Natural killer cell (primary cell): ENCODE data around the gene ZACN. TPM values are rescaled to one million over a fixed set of nuclear protein-coding genes. Genes with fewer than 3 reads are reported as not detected.

ENCODE experiments used
- ATAC-seq, 3 donors: fragments of 150-1000 bp in 2 of 3; fragments of 200-7000 bp in 1 of 3; cut with Tn5 transposase; 1 replicate in 1 of 3; 2 replicates in 2 of 3; pipeline ENCODE4 v1.10.0; 2021; ENCODE audit warnings: mild to moderate bottlenecking in 2 of 3, moderate library complexity in 2 of 3
- DNase-seq, 2 donors: peaks; one replicate each; pipeline versions ENCODE4 v3.0.0 to v3.0.0-alpha.2; 2013 to 2021; ENCODE audit warnings: mixed read lengths in 1 of 2
- H3K27ac ChIP-seq: one replicate; pipeline ENCODE4 v1.5.1; 2013; ENCODE audit warnings: mild to moderate bottlenecking, low read length
- H3K27me3 ChIP-seq: one replicate; pipeline ENCODE4 v1.6.1; 2013; ENCODE audit warnings: low read length; ENCODE audit not compliant: control insufficient read depth, insufficient read depth
- H3K36me3 ChIP-seq: one replicate; pipeline ENCODE4 v1.6.1; 2013; ENCODE audit warnings: low read length; ENCODE audit not compliant: control insufficient read depth, insufficient read depth
- H3K4me1 ChIP-seq: one replicate; pipeline ENCODE4 v1.6.1; 2013; ENCODE audit warnings: low read length; ENCODE audit not compliant: control insufficient read depth, insufficient read depth
- H3K4me3 ChIP-seq: one replicate; pipeline ENCODE4 v1.5.1; 2013; ENCODE audit warnings: low read length
- H3K9me3 ChIP-seq: one replicate; pipeline ENCODE4 v1.6.1; 2013; ENCODE audit warnings: low read length; ENCODE audit not compliant: control insufficient read depth, insufficient read depth
- H3K27ac Mint-ChIP-seq, 2 donors: one replicate each; pipeline ENCODE4 v1.8.0; 2022; ENCODE audit warnings: mild to moderate bottlenecking in 2 of 2, mixed read lengths in 2 of 2, moderate library complexity in 1 of 2
- H3K27me3 Mint-ChIP-seq, 2 donors: one replicate each; pipeline ENCODE4 v1.8.0; 2022; ENCODE audit warnings: low read depth in 2 of 2, mixed read lengths in 2 of 2
- H3K36me3 Mint-ChIP-seq: one replicate; pipeline ENCODE4 v1.8.0; 2022; ENCODE audit warnings: mixed read lengths
- H3K4me1 Mint-ChIP-seq, 2 donors: one replicate each; pipeline ENCODE4 v1.8.0; 2022; ENCODE audit warnings: mixed read lengths in 2 of 2
- H3K4me3 Mint-ChIP-seq: one replicate; pipeline ENCODE4 v1.8.0; 2022; ENCODE audit warnings: mild to moderate bottlenecking, moderate library complexity, mixed read lengths
- H3K9me3 Mint-ChIP-seq, 2 donors: one replicate each; pipeline ENCODE4 v1.8.0; 2022; ENCODE audit warnings: mixed read lengths in 2 of 2
- CTCF ChIP-seq: fragments of 200-600 bp; IDR thresholded peaks from one replicate; pipeline ENCODE4 v1.8.0; 2022; ENCODE audit warnings: antibody characterized with exemption
- WGBS: methylation state at CpG from one replicate; pipeline ENCODE4 v1.1.7; 2013; ENCODE audit warnings: missing lambda C conversion rate; ENCODE audit not compliant: insufficient coverage; 5-methylcytosine and 5-hydroxymethylcytosine counted together
- intact Hi-C: fragments of 100-400 bp; cut with micrococcal nuclease; formaldehyde crosslinking; loops from one replicate; pipeline ENCODE4 v1.14.2; 2022
- total RNA-seq, 4 donors: library from RNA; stranded (reverse); fragments of 120-200 nt in 1 of 4; gene quantifications; one replicate each; pipeline versions ENCODE4 v1.2.3 to v1.2.4, GENCODE V29; 2013 to 2022

Gene ZACN
- total RNA-seq, 3 donors from 2014 or later (not counting 1 experiment from before 2014, with no cell fraction given), result 0.28 to 0.80 (median 0.50) TPM

DNA sequence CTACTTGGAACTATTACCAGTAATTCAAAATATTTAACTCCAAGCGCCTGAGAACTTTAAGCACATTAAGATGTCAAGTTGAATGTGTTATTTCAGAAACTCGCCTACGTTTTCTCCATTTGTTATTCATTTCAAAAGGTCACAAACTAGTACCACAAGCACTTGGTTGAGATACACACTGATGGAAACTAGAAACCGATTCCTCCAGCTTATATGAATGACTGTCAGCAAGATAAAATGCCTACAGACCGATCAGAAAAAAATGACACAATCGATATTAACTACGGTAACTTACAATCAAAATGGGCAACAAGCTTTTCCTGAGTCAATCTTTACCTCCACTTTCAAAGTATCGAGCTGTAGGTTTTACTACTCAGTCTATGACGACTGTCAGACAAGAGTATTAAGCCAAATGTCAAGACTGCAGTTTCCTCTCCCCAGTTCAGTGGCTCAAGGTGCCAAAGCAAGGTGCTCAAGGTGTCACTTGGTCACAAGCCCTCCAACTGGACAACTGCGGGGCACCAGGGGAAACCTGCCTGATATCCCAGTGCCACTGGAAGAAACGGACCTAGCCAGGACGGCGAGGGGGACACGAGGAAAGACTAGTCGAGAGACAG lies 7.3 kb upstream of the ZACN start:
- DNase-seq (peak in 1 of 2 donors; percentile 50), ATAC-seq (peak; percentile 9 to 14 (median 12))
- no peaks in the 10 kb centered on the region for H3K9me3 ChIP-seq
- intact Hi-C loops, result no loop called here
- H3K9me3 Mint-ChIP-seq, result no peaks in the 10 kb centered on the region
- H3K4me1 ChIP-seq, result peaks cover 25% of the 10 kb centered on the region
- WGBS, result 13% methylated on average over 14 of the region's 15 CpGs
- H3K36me3 Mint-ChIP-seq, result no peaks in the 10 kb centered on the region
- peaks cover 11% of the 10 kb centered on the region for H3K36me3 ChIP-seq
- peak overlapping the region; percentile 92 to 95 for H3K27ac Mint-ChIP-seq
- peaks cover 10 to 27% of the 10 kb centered on the region in 2 donors for H3K4me1 Mint-ChIP-seq
- peak overlapping the region; percentile 69 for H3K27ac ChIP-seq
- no peak for TF ChIP-seq CTCF
- H3K4me3 Mint-ChIP-seq, result peak overlapping the region; percentile 96
- peaks cover 20 to 22% of the 10 kb centered on the region in 2 donors for H3K27me3 Mint-ChIP-seq
- peak overlapping the region; percentile 58 for H3K4me3 ChIP-seq
- H3K27me3 ChIP-seq, result peaks cover 25% of the 10 kb centered on the region

GRCh38 chr17:76072148-76072858 lies 6.7 kb upstream of the ZACN start, which contains the start of gene SRP68:
TSS of gene SRP68 (minus strand) at chr17:76072517. CDS start at chr17:76072491, 26 bp downstream.
- under 1% methylated on average over 57 of the region's 57 CpGs for WGBS
- no peaks in the 10 kb centered on the region for H3K36me3 Mint-ChIP-seq
- peak within 1 kb of the TSS; percentile 96 for H3K4me3 Mint-ChIP-seq
- TF ChIP-seq CTCF, result no peak
- H3K27me3 Mint-ChIP-seq, result peaks cover 26 to 29% of the 10 kb centered on the region in 2 donors
- Histone ChIP-seq H3K36me3 (peaks cover 6% of the 10 kb centered on the region), H3K27ac (peak within 1 kb of the TSS; percentile 69), H3K4me1 (peaks cover 31% of the 10 kb centered on the region), H3K27me3 (peaks cover 27% of the 10 kb centered on the region), H3K4me3 (peak within 1 kb of the TSS; percentile 58), H3K9me3 (no peaks in the 10 kb centered on the region)
- intact Hi-C loops, result no loop called here
- H3K9me3 Mint-ChIP-seq, result no peaks in the 10 kb centered on the region
- DNase-seq (peak; percentile 75 to 88), ATAC-seq (peak; percentile 90 to 94 (median 93))
- H3K4me1 Mint-ChIP-seq, result peaks cover 17 to 34% of the 10 kb centered on the region in 2 donors
- H3K27ac Mint-ChIP-seq, result peak within 1 kb of the TSS; percentile 92 to 95

- Mint-ChIP-seq H3K27ac (no peak within 1 kb of the TSS), H3K27me3 (peaks cover 32 to 38% of the 10 kb centered on the region in 2 donors), H3K36me3 (no peaks in the 10 kb centered on the region), H3K9me3 (no peaks in the 10 kb centered on the region), H3K4me3 (peak within 1 kb of the TSS; percentile 37), H3K4me1 (peaks cover 19 to 36% of the 10 kb centered on the region in 2 donors)
- WGBS, result 8% methylated on average over 92 of the region's 92 CpGs
- H3K9me3 ChIP-seq, result no peaks in the 10 kb centered on the region
- H3K27ac ChIP-seq, result no peak within 1 kb of the TSS
- DNase-seq (peak in 1 of 2 donors; percentile 31), ATAC-seq (no peak)
- H3K36me3 ChIP-seq, result no peaks in the 10 kb centered on the region
- intact Hi-C loops, result no loop called here
- H3K4me3 ChIP-seq, result no peak within 1 kb of the TSS
- peaks cover 38% of the 10 kb centered on the region for H3K4me1 ChIP-seq
- TF ChIP-seq CTCF, result no peak
- peaks cover 37% of the 10 kb centered on the region for H3K27me3 ChIP-seq
Measured at GRCh38 chr17:76074390-76075363, 4.3 kb upstream of the ZACN start, which contains the start of gene GALR2. TSS of gene GALR2 (plus strand) at chr17:76074781. CDS start at chr17:76074884, 103 bp downstream.
